Large intestine (tissue), 12 donors: ENCODE results near the gene ZNF678. TPM values are rescaled to one million over a fixed set of nuclear protein-coding genes. Genes with fewer than 3 reads are reported as not detected.

ENCODE experiments used
- DNase-seq, 2 donors: peaks; one replicate each; pipeline versions ENCODE4 v3.0.0 to v3.0.0-alpha.2; 2013
- H3K27ac ChIP-seq: one replicate; pipeline ENCODE4 v1.5.1; 2013; ENCODE audit warnings: low read length
- H3K27me3 ChIP-seq: 2 replicates; pipeline ENCODE4 v1.6.1; 2013; ENCODE audit warnings: low read length; ENCODE audit not compliant: control insufficient read depth, insufficient read depth
- H3K36me3 ChIP-seq: 2 replicates; pipeline ENCODE4 v1.6.1; 2013; ENCODE audit warnings: low read length; ENCODE audit not compliant: control insufficient read depth, insufficient read depth
- H3K4me1 ChIP-seq: one replicate; pipeline ENCODE4 v1.6.1; 2013; ENCODE audit warnings: low read length; ENCODE audit not compliant: control insufficient read depth, insufficient read depth
- H3K4me3 ChIP-seq: one replicate; pipeline ENCODE4 v1.5.1; 2013; ENCODE audit warnings: low read length
- H3K9me3 ChIP-seq: one replicate; pipeline ENCODE4 v1.6.1; 2013; ENCODE audit warnings: mild to moderate bottlenecking, low read depth, low read length, moderate library complexity; ENCODE audit not compliant: control insufficient read depth
- WGBS: methylation state at CpG from one replicate; pipeline ENCODE4 v1.1.5; 2013; ENCODE audit warnings: low lambda C conversion rate; ENCODE audit not compliant: insufficient coverage; 5-methylcytosine and 5-hydroxymethylcytosine counted together
- long read RNA-seq, 11 donors: transcript quantifications; one replicate each; lab custom pipeline, GENCODE V29; 2026
- polyA plus RNA-seq: library from polyadenylated mRNA; unstranded; fragments of 120-200 nt; gene quantifications from one replicate; pipeline ENCODE4 v1.2.1, GENCODE V29; 2013

ZNF678 gene
- polyA plus RNA-seq: 7.2 TPM
- long read RNA-seq, donor 1, partial matches to known transcripts: 0 of 1 reads
- long read RNA-seq, donor 1, other reads (novel, unspliced or antisense): 0 of 1 reads
- long read RNA-seq, donor 2, partial matches to known transcripts: 0 of 1 reads
- long read RNA-seq, donor 2, other reads (novel, unspliced or antisense): 0 of 1 reads
- long read RNA-seq, donor 3: 0 reads
- long read RNA-seq, donor 4: 0 reads
- long read RNA-seq, donor 5: 0 reads
- long read RNA-seq, donor 6: 0 reads
- long read RNA-seq, donor 7: 0 reads
- long read RNA-seq, donor 8: 0 reads
- long read RNA-seq, donor 9, full-length matches to known transcripts: 3 of 3 reads
- long read RNA-seq, donor 9, partial matches to known transcripts: 0 of 3 reads
- long read RNA-seq, donor 9, other reads (novel, unspliced or antisense): 0 of 3 reads
- long read RNA-seq, donor 10, full-length matches to known transcripts: 1 of 1 reads
- long read RNA-seq, donor 10, partial matches to known transcripts: 0 of 1 reads
- long read RNA-seq, donor 10, other reads (novel, unspliced or antisense): 0 of 1 reads
- long read RNA-seq, donor 11: 0 reads

DNA sequence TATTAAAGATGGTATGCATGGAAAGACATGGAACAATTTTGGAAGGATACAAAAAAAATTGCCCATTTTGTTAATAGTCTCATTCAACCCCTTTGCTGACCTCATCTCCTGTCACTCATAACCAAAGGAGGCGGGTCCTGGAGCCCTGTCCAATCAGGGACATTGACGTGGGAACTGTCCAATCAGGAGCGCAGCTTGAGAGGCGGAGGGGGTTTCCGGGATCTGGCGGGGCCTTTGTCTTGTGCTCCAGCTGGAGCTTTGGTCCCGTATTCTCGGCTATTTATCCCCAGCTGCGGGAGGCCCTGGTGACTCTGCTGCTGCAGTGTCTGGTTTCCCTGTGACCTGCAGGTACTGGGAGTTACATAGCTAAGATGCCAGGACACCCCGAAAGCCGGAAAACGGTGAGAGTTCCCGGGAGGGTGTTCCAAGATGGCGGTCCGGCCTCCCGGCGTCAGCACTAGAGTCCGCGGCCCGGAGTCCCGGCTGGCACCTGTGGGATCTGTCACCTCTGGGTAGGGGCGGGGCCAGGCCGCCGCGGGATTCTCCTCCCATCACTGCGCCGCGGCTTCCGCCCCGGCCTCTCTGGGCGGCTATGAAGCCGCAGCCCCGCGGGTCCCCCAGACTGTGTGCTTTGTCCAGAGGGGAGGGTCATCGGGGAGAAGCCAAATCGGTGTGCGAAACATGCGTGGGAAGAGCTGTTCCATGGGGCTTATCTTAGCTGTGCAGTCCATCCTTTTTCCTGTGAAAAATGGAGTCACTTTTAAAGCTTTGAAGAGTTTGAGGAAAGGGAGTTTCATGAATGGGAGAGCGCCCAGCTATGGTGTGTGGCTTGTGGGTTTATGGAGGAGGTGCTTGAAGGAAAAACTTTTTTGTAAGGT lies at the start of gene ZNF678:
Gene ZNF678 (plus strand): TSS at position 233 of the 878 bp plus-strand sequence. CDS start 87,436 bp downstream, outside the sequence.
- peak; percentile 86 to 96 for DNase-seq
- Histone ChIP-seq H3K9me3 (peaks cover 29% of the 10 kb centered on the region), H3K36me3 (peaks cover 4% of the 10 kb centered on the region), H3K27me3 (peaks cover 39% of the 10 kb centered on the region), H3K4me1 (no peaks in the 10 kb centered on the region), H3K4me3 (peak within 1 kb of the TSS; percentile 70), H3K27ac (peak within 1 kb of the TSS; percentile 85)
- WGBS: no CpG with 5 or more reads among the region's 39 CpGs

- no peak for DNase-seq
- Histone ChIP-seq H3K4me3 (no peak overlapping the region), H3K9me3 (no peaks in the 10 kb centered on the region), H3K4me1 (no peaks in the 10 kb centered on the region), H3K36me3 (no peaks in the 10 kb centered on the region), H3K27me3 (no peaks in the 10 kb centered on the region), H3K27ac (no peak overlapping the region)
- no CpG with 5 or more reads among the region's 4 CpGs for WGBS
Observed at GRCh38 chr1:227518876-227519275, 44.5 kb upstream of the ZNF678 start.

- DNase-seq: no peak
- Histone ChIP-seq H3K27me3 (no peaks in the 10 kb centered on the region), H3K36me3 (no peaks in the 10 kb centered on the region), H3K4me1 (no peaks in the 10 kb centered on the region), H3K4me3 (no peak overlapping the region), H3K9me3 (no peaks in the 10 kb centered on the region), H3K27ac (no peak overlapping the region)
- WGBS: no CpG with 5 or more reads among the region's 11 CpGs
Observed at GRCh38 chr1:227521782-227522181, 41.6 kb upstream of the ZNF678 start.

DNA sequence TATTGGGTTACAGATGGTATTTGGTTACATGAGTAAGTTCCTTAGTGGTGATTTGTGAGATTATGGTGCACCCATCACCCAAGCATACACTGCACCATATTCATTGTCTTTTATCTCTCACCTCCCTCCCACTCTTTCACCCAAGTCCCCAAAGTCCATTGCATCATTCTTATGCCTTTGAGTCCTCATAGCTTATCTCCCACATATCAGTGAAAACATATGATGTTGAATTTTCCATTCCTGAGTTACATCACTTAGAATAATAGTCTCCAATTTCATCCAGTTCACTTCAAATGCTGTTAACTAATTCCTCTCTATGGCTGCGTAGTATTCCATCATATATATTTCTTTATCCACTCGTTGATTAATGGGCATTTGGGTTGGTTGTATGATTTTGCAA lies 36.8 kb upstream of the ZNF678 start:
- peaks cover 10% of the 10 kb centered on the region for H3K9me3 ChIP-seq
- no peaks in the 10 kb centered on the region for H3K4me1 ChIP-seq
- DNase-seq: no peak

DNA sequence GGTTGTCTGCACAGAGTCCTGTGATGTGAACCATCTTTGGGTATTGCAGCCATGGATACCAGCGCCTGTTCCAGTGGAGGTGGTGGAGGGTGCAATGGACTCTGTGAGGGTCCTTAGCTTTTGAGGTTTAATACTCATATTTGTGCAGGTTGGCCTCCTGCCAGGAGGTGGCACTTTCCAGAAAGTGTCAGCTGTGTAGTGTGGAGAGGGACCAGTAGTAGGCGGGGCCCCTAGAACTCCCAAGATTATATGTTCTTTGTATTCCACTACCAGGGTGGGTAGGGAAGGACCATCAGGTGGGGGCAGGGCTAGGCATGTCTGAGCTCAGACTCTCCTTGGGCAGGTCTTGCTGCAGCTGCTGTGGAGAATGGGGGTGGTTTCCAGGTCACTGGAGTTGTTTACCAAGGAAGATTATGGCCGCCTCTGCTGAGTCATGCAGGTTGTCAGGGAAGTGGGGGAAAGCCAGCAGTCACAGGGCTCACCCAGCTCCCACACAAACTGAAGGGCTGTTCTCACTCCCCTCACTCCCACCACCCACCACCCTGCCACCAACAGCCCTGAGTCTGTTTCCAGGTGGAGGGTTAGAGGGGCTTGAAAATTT lies 31.2 kb upstream of the ZNF678 start:
- H3K36me3 ChIP-seq: no peaks in the 10 kb centered on the region
- no peak overlapping the region for H3K27ac ChIP-seq
- no peak overlapping the region for H3K4me3 ChIP-seq
- H3K9me3 ChIP-seq: peaks cover 18% of the 10 kb centered on the region
- DNase-seq: no peak
- H3K27me3 ChIP-seq: no peaks in the 10 kb centered on the region
- no CpG with 5 or more reads among the region's 3 CpGs for WGBS
- H3K4me1 ChIP-seq: no peaks in the 10 kb centered on the region

More for the DNA sequence above, 36.8 kb upstream of the ZNF678 start:
- Histone ChIP-seq H3K27me3 (no peaks in the 10 kb centered on the region), H3K36me3 (no peaks in the 10 kb centered on the region), H3K27ac (no peak overlapping the region), H3K4me3 (no peak overlapping the region)
- 100% methylated on average over 1 of the region's 2 CpGs for WGBS

DNA sequence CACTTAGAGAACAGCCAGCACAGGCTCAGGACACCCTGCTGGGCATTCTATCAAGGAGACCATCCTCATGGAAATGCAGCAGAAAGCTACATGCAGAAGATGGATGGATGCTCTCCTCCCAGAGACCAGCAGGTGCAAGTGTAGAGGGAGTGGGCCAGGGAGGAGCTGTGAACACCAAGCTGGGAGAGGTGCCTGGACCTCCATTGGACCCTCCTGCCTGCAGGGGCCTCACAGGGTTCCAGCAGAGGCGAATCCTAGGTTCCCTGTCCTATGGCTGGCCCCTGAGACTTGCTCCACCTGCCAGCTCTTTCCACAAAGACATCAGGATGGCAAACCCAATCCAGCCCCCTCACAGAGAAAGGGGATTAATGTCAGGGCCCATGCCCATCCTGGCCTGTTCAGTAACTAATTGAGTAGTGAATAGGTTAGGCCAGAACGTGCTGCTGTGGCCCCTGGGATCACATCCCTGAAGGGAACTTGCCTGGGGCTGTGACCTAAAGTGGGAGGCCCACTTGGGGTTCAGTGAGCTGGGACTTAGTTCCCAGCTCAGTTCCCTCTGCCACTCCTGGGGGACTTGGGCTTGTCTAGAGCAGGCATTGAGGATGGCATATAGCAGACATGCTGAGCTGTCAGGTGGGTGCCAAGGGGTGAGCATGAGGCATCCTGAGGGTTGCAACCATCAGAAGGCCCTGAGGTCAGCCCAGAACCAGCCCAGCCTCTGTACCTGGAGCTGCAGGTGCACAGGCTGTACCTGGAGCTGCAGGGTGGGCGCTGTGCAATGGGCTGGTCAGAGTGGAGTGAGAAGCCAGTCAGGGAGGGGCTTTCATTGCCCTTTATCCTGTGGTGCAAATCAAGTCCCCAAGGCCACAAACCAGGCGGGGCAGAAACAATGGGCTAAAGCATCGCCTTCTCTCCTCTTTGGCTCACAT lies 22.9 kb upstream of the ZNF678 start:
- Histone ChIP-seq H3K36me3 (no peaks in the 10 kb centered on the region), H3K4me3 (no peak overlapping the region), H3K9me3 (no peaks in the 10 kb centered on the region), H3K27me3 (no peaks in the 10 kb centered on the region), H3K4me1 (peaks cover 7% of the 10 kb centered on the region), H3K27ac (no peak overlapping the region)
- no CpG with 5 or more reads among the region's 5 CpGs for WGBS
- DNase-seq: no peak

DNA sequence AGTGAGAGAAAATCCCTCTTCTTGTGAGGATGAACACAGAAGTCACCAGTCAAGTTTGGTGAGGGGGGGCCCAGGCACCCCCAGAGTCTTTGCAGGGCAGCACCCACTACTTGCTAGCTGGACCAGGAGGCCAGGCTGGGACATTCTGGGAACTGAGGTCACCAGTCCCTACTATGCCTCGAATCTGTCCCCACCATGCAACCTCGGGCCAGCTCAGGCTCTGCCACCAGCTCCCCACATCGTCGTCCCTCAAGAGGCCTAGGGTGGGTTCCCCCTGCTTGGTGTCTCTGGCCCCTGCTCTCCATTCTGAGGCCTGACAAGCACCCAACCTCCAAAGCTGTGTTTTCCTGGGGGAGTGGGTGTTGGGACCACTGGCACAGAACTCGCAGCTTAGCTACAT lies 22.2 kb upstream of the ZNF678 start:
- DNase-seq: no peak
- Histone ChIP-seq H3K4me1 (peaks cover 7% of the 10 kb centered on the region), H3K9me3 (no peaks in the 10 kb centered on the region), H3K36me3 (no peaks in the 10 kb centered on the region), H3K27ac (no peak overlapping the region), H3K4me3 (no peak overlapping the region), H3K27me3 (no peaks in the 10 kb centered on the region)
- no CpG with 5 or more reads among the region's 5 CpGs for WGBS

- Histone ChIP-seq H3K9me3 (no peaks in the 10 kb centered on the region), H3K4me1 (peaks cover 7% of the 10 kb centered on the region), H3K4me3 (peak overlapping the region; percentile 30), H3K36me3 (no peaks in the 10 kb centered on the region), H3K27ac (no peak overlapping the region), H3K27me3 (no peaks in the 10 kb centered on the region)
- DNase-seq: peak in 1 of 2 donors; percentile 17
- no CpG with 5 or more reads among the region's 32 CpGs for WGBS
Observed at GRCh38 chr1:227541796-227542152, 21.6 kb upstream of the ZNF678 start.

- peaks cover 7% of the 10 kb centered on the region for H3K4me1 ChIP-seq
- H3K27me3 ChIP-seq: no peaks in the 10 kb centered on the region
- no peaks in the 10 kb centered on the region for H3K36me3 ChIP-seq
- peak overlapping the region; percentile 30 for H3K4me3 ChIP-seq
- H3K27ac ChIP-seq: no peak overlapping the region
- peak; percentile 82 to 86 for DNase-seq
- no peaks in the 10 kb centered on the region for H3K9me3 ChIP-seq
- no CpG with 5 or more reads among the region's 84 CpGs for WGBS
Observed at GRCh38 chr1:227542153-227543120, 20.9 kb upstream of the ZNF678 start.
